GM06990 (cell line): ENCODE measurements around the gene PEX11A.

Source experiments
- DNase-seq: peaks from one replicate; pipeline ENCODE4 v3.0.0-alpha.2; 2011; ENCODE audit not compliant: insufficient read length; ENCODE audit errors: extremely low read depth
- H3K27me3 ChIP-seq: replicated peaks from 2 replicates; pipeline ENCODE4 v1.6.0; 2011; ENCODE audit warnings: low read length; ENCODE audit not compliant: control insufficient read depth, insufficient read depth
- H3K36me3 ChIP-seq: 2 replicates; pipeline ENCODE4 v1.5.1; 2011; ENCODE audit warnings: low read length; ENCODE audit not compliant: control insufficient read depth, insufficient read depth
- H3K4me3 ChIP-seq: replicated peaks from 2 replicates; pipeline ENCODE4 v1.5.1; 2011; ENCODE audit warnings: low read depth, mild to moderate bottlenecking, control low read depth, low read length
- TF ChIP-seq, protein P1 (sequence below): IDR thresholded peaks from 2 replicates; pipeline ENCODE4 v1.5.1; 2011; ENCODE audit warnings: low read length, control low read depth, mild to moderate bottlenecking, inconsistent platforms; ENCODE audit not compliant: insufficient read depth, poor library complexity, severe bottlenecking

Gene PEX11A

DNA sequence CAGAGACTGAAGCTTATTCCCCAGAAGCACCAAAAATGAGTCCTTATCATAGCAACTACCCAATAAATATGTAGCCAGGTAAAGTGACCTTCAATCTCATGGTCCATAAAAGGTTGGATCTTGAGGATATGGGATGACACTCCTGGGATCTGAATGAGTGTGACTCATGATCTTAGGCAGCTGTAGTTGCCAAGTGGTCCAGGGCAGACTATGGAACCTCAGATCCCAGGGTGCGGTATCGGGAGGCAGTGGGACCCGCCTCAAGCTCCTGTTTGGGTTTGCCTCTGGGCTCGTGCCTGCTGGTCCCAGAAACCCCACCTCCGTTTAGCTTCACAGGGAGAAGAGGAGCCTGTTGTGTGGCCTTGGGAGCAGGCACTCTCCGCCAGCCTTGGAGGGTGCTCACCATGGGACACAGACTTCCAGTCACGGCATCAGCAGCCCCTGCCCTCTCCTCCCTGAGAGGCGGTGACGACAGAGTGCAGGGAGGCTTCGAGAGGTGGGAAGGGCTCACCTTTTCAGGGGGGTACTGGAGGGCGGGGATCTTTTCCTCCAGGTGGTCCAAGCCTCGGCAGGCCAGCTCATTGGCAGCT lies 19.5 kb downstream of the PEX11A start:
- no peak overlapping the region for H3K4me3 ChIP-seq
- DNase-seq: no peak
- H3K27me3 ChIP-seq: no peaks in the 10 kb centered on the region; the same call in 1 of the 2 replicates
- TF ChIP-seq, protein P1, sequence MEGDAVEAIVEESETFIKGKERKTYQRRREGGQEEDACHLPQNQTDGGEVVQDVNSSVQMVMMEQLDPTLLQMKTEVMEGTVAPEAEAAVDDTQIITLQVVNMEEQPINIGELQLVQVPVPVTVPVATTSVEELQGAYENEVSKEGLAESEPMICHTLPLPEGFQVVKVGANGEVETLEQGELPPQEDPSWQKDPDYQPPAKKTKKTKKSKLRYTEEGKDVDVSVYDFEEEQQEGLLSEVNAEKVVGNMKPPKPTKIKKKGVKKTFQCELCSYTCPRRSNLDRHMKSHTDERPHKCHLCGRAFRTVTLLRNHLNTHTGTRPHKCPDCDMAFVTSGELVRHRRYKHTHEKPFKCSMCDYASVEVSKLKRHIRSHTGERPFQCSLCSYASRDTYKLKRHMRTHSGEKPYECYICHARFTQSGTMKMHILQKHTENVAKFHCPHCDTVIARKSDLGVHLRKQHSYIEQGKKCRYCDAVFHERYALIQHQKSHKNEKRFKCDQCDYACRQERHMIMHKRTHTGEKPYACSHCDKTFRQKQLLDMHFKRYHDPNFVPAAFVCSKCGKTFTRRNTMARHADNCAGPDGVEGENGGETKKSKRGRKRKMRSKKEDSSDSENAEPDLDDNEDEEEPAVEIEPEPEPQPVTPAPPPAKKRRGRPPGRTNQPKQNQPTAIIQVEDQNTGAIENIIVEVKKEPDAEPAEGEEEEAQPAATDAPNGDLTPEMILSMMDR: no peak
- H3K36me3 ChIP-seq: no peaks in the 10 kb centered on the region

DNA sequence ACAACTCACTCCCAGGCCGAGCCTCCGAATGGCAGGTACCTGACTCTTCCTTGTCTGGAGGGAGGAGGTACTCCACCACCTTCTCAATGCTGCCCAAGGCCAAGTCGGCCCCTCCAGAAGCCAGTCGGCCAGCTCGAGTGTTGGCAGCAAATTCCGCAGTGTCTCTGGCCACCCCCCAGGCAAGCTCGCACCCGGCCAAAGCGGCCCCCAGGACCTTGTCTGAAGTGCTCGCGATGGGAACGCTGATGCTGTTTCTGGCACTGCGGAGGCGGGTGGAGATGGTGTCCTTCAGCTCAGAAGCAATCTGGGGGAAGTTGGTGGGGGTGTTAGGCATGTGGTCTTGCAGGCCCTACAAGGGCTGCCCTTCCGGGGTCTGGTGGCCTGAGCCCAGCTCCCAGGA lies 20.6 kb downstream of the PEX11A start:
- DNase-seq: no peak
- Histone ChIP-seq H3K36me3 (no peaks in the 10 kb centered on the region), H3K27me3 (no peaks in the 10 kb centered on the region; the same call in 1 of the 2 replicates), H3K4me3 (no peak overlapping the region)
- TF ChIP-seq, protein P1: no peak

DNA sequence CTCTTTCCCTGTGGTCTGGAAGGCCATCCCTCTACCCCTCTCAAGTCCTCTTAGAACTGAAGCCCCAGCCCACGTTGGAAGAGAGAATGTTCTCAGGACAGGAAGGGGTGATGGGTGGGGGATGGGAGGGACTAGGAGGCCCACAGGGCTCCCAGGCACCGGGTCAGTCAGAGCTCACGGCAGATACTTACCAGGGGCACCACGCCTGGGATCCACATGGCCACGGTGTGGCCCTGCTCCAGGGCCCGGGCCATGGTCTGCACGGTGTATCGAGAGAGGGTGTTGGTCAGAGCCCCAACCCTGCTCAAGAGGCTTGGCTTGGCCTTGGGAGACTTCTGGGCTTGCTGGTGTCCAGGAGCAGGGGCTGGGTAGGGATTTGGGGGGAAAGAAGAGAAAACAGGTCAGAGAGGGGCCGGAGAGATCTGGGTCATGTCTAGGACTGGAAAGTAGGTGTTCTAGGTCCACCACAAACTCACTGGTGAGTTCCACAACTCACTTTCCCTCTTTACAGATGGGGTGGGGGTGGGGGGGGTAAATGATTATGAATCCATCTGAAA lies 21.2 kb downstream of the PEX11A start:
- H3K4me3 ChIP-seq: no peak overlapping the region
- TF ChIP-seq, protein P1: no peak

DNA sequence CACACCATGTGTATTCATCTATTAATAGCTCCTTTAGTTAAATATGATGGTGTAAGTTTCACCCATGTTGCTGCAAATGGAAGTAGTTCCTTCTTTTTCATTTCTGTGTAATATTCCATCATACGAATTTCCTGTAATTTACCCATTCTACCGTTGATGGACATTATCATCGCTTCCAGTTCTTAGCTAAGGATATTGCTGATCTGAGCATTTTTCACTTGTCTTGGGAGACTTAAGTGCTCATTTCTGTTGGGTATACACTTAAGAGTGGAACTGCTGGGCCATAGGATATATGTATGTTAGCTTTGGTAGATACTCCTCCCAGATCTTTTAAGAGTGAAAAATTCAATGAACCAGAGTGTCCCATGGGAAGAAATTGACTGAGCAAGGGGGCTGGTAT lies 22.4 kb downstream of the PEX11A start:
- TF ChIP-seq, protein P1: no peak
- Histone ChIP-seq H3K36me3 (no peaks in the 10 kb centered on the region), H3K4me3 (no peak overlapping the region), H3K27me3 (no peaks in the 10 kb centered on the region; the same call in 1 of the 2 replicates)
- DNase-seq: no peak

More for the DNA sequence above, 21.2 kb downstream of the PEX11A start:
- no peak for DNase-seq
- Histone ChIP-seq H3K36me3 (no peaks in the 10 kb centered on the region), H3K27me3 (no peaks in the 10 kb centered on the region; the same call in 1 of the 2 replicates)

DNA sequence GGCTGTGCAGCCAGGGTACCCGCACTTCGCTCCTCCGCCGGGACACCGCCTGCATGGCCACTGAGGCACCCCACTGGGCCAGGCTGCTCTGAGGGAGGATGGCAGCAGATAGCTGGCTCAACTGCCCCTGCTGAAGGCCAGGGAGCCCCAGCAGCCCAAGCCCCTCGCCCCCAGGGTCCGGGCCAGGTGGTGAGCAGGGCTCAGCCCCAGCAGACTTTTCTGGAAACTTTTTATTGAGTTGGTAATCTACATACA lies 22.9 kb downstream of the PEX11A start:
- DNase-seq: no peak
- Histone ChIP-seq H3K36me3 (no peaks in the 10 kb centered on the region), H3K27me3 (no peaks in the 10 kb centered on the region; the same call in 1 of the 2 replicates), H3K4me3 (no peak overlapping the region)
- TF ChIP-seq, protein P1: no peak
